Endometrial microvascular endothelial cells (primary cell): ENCODE data around the gene ID3. TPM values are rescaled to one million over a fixed set of nuclear protein-coding genes. Genes with fewer than 3 reads are reported as not detected.

Source experiments
- in situ Hi-C: cut with HindIII; loops from 2 replicates; pipeline ENCODE4 v1.10.0; 2017; ENCODE audit warnings: low sequenced_read_pairs, low pct_unique_long_range_greater_than_20kb; ENCODE audit errors: inconsistent ontology term
- total RNA-seq: library from RNA; depleted of rRNA; stranded (reverse); fragments of >200 nt; gene quantifications from one replicate; pipeline ENCODE4 v1.2.3, GENCODE V29; 2015; ENCODE audit errors: inconsistent ontology term

Gene ID3
- total RNA-seq, result 302 TPM

- in situ Hi-C loops, result loop anchor here (10.0 kb wide), 1 partner anchor 75 kb away; no protein-coding TSS in a partner anchor
Observed at GRCh38 chr1:23559136-23559984, at the start of gene ID3. Gene ID3, minus strand, starts transcription at chr1:23559501. Its CDS starts 75 bp downstream, at chr1:23559426.

- in situ Hi-C loops, result no loop called here
Observed at GRCh38 chr1:23607944-23608343, 48.6 kb upstream of the ID3 start.

GRCh38 chr1:23601968-23602876 is 42.9 kb upstream of the ID3 start:
- in situ Hi-C loops, result no loop called here

GRCh38 chr1:23601135-23601967 is 42.0 kb upstream of the ID3 start:
- in situ Hi-C loops, result no loop called here

- in situ Hi-C loops, result no loop called here
Observed at GRCh38 chr1:23600283-23600682, 41.0 kb upstream of the ID3 start.

GRCh38 chr1:23599125-23599524 is 39.8 kb upstream of the ID3 start:
- in situ Hi-C loops, result no loop called here

- in situ Hi-C loops, result no loop called here
Observed at GRCh38 chr1:23598424-23598823, 39.1 kb upstream of the ID3 start.

GRCh38 chr1:23597635-23598388 is 38.5 kb upstream of the ID3 start:
- in situ Hi-C loops, result no loop called here

GRCh38 chr1:23596382-23597358 is 37.4 kb upstream of the ID3 start:
- in situ Hi-C loops, result no loop called here

- in situ Hi-C loops, result no loop called here
Observed at GRCh38 chr1:23594927-23595353, 35.6 kb upstream of the ID3 start.

GRCh38 chr1:23594149-23594907 is 35.0 kb upstream of the ID3 start:
- in situ Hi-C loops, result no loop called here

GRCh38 chr1:23593556-23594148 is 34.4 kb upstream of the ID3 start:
- in situ Hi-C loops, result no loop called here

GRCh38 chr1:23593042-23593521 is 33.8 kb upstream of the ID3 start:
- in situ Hi-C loops, result no loop called here

- in situ Hi-C loops, result no loop called here
Observed at GRCh38 chr1:23592209-23592892, 33.0 kb upstream of the ID3 start.

GRCh38 chr1:23591460-23592208 is 32.3 kb upstream of the ID3 start:
- in situ Hi-C loops, result no loop called here
